Measurements from ENCODE around the gene ANTXR2.

ANTXR2 gene

DNA sequence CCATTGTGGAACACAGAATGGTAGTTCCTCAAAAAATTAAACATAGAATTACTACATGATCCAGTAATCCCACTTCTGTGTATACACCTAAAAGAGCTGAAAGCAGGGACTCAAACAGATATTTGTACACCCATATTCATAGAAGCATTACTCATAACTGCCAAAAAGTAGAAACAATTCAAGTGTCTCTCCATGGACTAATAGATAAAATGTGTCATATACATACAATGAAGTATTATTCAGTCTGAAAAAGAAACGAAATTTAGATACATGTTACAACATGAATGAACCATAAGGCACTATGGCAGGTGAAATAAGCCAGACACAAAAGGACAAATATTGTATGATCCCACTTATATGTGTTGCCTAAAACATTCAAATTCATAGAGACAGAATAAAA, 145.1 kb downstream of the ANTXR2 start:
- Histone ChIP-seq H3K36me3 (ENCODE audit: control insufficient read depth in 1 of 2, insufficient read depth in 2 of 2, low read length in 2 of 2) (no peaks in the 10 kb centered on the region), H3K27ac (ENCODE audit: low read depth, low read length) (no peak overlapping the region), H4K91ac (ENCODE audit: low read depth, low read length) (no peak overlapping the region), H4K8ac (ENCODE audit: low read depth, low read length) (no peak overlapping the region), H2BK12ac (ENCODE audit: low read length) (no peak overlapping the region), H3K14ac (ENCODE audit: low read length) (no peak overlapping the region), H3K4ac (ENCODE audit: low read depth, low read length) (no peak overlapping the region), H3K9ac (ENCODE audit: low read length) (no peak overlapping the region), H3K18ac (ENCODE audit: low read length) (no peak overlapping the region), H3K27me3 (ENCODE audit: insufficient read depth, low read length) (no peaks in the 10 kb centered on the region), H3K9me3 (ENCODE audit: insufficient read depth, low read depth, low read length) (no peaks in the 10 kb centered on the region), H3K4me1 (ENCODE audit: control insufficient read depth in 1 of 2, insufficient read depth in 2 of 2, low read length in 2 of 2) (no peaks in the 10 kb centered on the region), H2AK5ac (ENCODE audit: low read length) (no peak overlapping the region), H3K4me2 (ENCODE audit: low read length) (no peak overlapping the region), H3K79me1 (ENCODE audit: low read length) (no peaks in the 10 kb centered on the region), H3K4me3 (ENCODE audit: low read depth, low read length) (no peak overlapping the region), H3K79me2 (ENCODE audit: control insufficient read depth, insufficient read depth, low read length, poor library complexity) (no peaks in the 10 kb centered on the region), H2AFZ (ENCODE audit: insufficient read depth, low read length, poor library complexity) (no peak overlapping the region), H2BK5ac (ENCODE audit: low read depth, low read length, poor library complexity) (no peak overlapping the region), H4K12ac (ENCODE audit: low read depth, low read length) (no peak overlapping the region), H2BK120ac (ENCODE audit: insufficient read depth, low read length, poor library complexity) (no peak overlapping the region), H3K23ac (ENCODE audit: low read length) (no peak overlapping the region)
- no CpG with 5 or more reads among the region's 1 CpG for whole genome bisulfite sequencing (ENCODE audit: extremely low coverage, insufficient coverage, insufficient read length)
- DNase-seq: no peak

DNA sequence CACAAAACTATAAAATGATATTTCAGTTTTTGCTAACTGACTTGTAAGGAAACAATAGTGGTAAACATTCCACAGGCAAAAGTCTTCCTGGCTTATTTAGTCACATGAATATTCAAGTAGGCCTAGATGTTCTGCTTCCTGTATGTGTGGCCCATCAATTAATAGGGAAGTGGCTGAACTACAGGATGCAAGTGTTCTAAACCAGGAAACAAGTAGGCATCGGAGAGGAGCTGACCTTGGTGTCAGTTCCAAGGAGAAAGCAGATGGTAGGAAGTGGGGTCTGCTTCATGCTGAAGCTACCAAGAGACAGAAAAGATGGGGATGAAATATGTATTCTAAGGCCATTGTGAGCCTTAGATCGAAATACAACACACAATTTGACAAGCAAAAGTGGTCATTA, 149.7 kb downstream of the ANTXR2 start:
- no peak overlapping the region for H3K4me2 ChIP-seq (ENCODE audit: low read length)
- H3K4ac ChIP-seq (ENCODE audit: low read depth, low read length): no peak overlapping the region
- H3K4me3 ChIP-seq (ENCODE audit: low read depth, low read length): no peak overlapping the region
- no peaks in the 10 kb centered on the region for H3K79me2 ChIP-seq (ENCODE audit: control insufficient read depth, insufficient read depth, low read length, poor library complexity)
- no peak overlapping the region for H3K18ac ChIP-seq (ENCODE audit: low read length)
- no peak overlapping the region for H3K14ac ChIP-seq (ENCODE audit: low read length)
- no peak overlapping the region for H2BK120ac ChIP-seq (ENCODE audit: insufficient read depth, low read length, poor library complexity)
- H3K23ac ChIP-seq (ENCODE audit: low read length): no peak overlapping the region
- no peak overlapping the region for H4K91ac ChIP-seq (ENCODE audit: low read depth, low read length)
- H3K9ac ChIP-seq (ENCODE audit: low read length): no peak overlapping the region
- DNase-seq: no peak
- H2AK5ac ChIP-seq (ENCODE audit: low read length): no peak overlapping the region
- no CpG with 5 or more reads among the region's 2 CpGs for WGBS (ENCODE audit: extremely low coverage, insufficient coverage, insufficient read length)
- no peak overlapping the region for H2AFZ ChIP-seq (ENCODE audit: insufficient read depth, low read length, poor library complexity)
- no peak overlapping the region for H4K12ac ChIP-seq (ENCODE audit: low read depth, low read length)
- H2BK12ac ChIP-seq (ENCODE audit: low read length): no peak overlapping the region
- H3K9me3 ChIP-seq (ENCODE audit: insufficient read depth, low read depth, low read length): no peaks in the 10 kb centered on the region
- H3K4me1 ChIP-seq (ENCODE audit: control insufficient read depth in 1 of 2, insufficient read depth in 2 of 2, low read length in 2 of 2): no peaks in the 10 kb centered on the region
- no peaks in the 10 kb centered on the region for H3K79me1 ChIP-seq (ENCODE audit: low read length)
- no peak overlapping the region for H3K27ac ChIP-seq (ENCODE audit: low read depth, low read length)
- no peak overlapping the region for H4K8ac ChIP-seq (ENCODE audit: low read depth, low read length)
- H2BK5ac ChIP-seq (ENCODE audit: low read depth, low read length, poor library complexity): no peak overlapping the region
- H3K36me3 ChIP-seq (ENCODE audit: control insufficient read depth in 1 of 2, insufficient read depth in 2 of 2, low read length in 2 of 2): no peaks in the 10 kb centered on the region
- H3K27me3 ChIP-seq (ENCODE audit: insufficient read depth, low read length): no peaks in the 10 kb centered on the region

DNA sequence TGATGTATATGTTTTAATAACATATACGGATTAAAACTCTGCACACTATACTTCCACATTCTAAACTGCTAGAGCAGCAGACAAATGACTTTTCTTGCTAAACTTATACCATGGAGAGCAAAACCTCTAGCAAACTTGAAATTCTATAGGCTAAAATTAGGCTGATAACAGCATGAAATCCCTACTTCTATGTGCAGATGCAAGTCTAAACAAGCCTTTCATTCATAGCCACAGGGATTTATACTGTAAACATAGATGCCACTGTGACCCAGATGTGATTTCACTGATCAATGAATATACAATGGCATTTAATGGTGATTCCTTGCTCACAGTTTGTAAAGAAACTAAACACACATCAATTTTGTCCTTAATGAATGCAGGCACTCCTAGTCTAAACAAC, 151.0 kb downstream of the ANTXR2 start:
- Histone ChIP-seq H3K4me1 (ENCODE audit: control insufficient read depth in 1 of 2, insufficient read depth in 2 of 2, low read length in 2 of 2) (no peaks in the 10 kb centered on the region), H4K91ac (ENCODE audit: low read depth, low read length) (no peak overlapping the region), H3K27ac (ENCODE audit: low read depth, low read length) (no peak overlapping the region), H3K23ac (ENCODE audit: low read length) (no peak overlapping the region), H3K27me3 (ENCODE audit: insufficient read depth, low read length) (no peaks in the 10 kb centered on the region), H3K9ac (ENCODE audit: low read length) (no peak overlapping the region), H3K4me3 (ENCODE audit: low read depth, low read length) (no peak overlapping the region), H3K18ac (ENCODE audit: low read length) (no peak overlapping the region), H3K4me2 (ENCODE audit: low read length) (no peak overlapping the region), H3K9me3 (ENCODE audit: insufficient read depth, low read depth, low read length) (no peaks in the 10 kb centered on the region), H3K14ac (ENCODE audit: low read length) (no peak overlapping the region), H3K4ac (ENCODE audit: low read depth, low read length) (no peak overlapping the region), H2BK5ac (ENCODE audit: low read depth, low read length, poor library complexity) (no peak overlapping the region), H3K36me3 (ENCODE audit: control insufficient read depth in 1 of 2, insufficient read depth in 2 of 2, low read length in 2 of 2) (no peaks in the 10 kb centered on the region), H2AFZ (ENCODE audit: insufficient read depth, low read length, poor library complexity) (no peak overlapping the region), H3K79me2 (ENCODE audit: control insufficient read depth, insufficient read depth, low read length, poor library complexity) (no peaks in the 10 kb centered on the region), H4K12ac (ENCODE audit: low read depth, low read length) (no peak overlapping the region), H4K8ac (ENCODE audit: low read depth, low read length) (no peak overlapping the region), H2AK5ac (ENCODE audit: low read length) (no peak overlapping the region), H2BK120ac (ENCODE audit: insufficient read depth, low read length, poor library complexity) (no peak overlapping the region), H2BK12ac (ENCODE audit: low read length) (no peak overlapping the region), H3K79me1 (ENCODE audit: low read length) (no peaks in the 10 kb centered on the region)
- no peak for DNase-seq
- WGBS (ENCODE audit: extremely low coverage, insufficient coverage, insufficient read length): no CpG with 5 or more reads among the region's 1 CpG

DNA sequence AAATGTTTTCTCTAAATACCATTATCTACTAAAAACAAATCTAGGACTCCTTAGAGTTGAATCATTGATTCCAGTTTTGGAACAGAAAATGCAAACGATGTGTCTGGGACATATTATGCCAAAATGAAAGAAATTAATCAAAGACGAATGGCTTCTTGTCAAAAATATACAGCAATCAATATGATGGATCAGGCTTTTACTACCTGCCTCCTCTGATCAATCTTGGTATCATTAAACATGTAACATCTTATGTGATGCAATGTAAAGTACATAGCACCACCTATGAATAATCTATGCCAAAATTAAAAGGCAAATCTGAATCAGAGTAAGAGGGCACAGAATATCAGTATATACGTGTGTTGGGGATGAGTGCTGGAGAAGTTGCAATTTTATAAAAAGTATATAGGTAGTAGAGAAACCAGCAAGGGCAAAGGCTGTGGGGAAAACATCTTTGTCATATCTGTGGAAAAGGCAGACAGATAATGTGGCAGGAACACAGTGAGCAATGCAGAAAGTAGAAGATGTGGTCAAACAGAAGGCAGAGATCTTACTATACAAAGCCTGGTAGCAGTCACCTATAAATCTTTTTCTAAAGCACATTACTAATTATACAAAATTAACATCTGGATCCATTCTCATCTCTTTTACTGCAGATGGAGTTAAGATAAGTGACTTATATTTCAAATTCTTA, 152.7 kb downstream of the ANTXR2 start:
- H4K8ac ChIP-seq (ENCODE audit: low read depth, low read length): no peak overlapping the region
- H4K12ac ChIP-seq (ENCODE audit: low read depth, low read length): no peak overlapping the region
- H2AFZ ChIP-seq (ENCODE audit: insufficient read depth, low read length, poor library complexity): no peak overlapping the region
- no peak overlapping the region for H2BK12ac ChIP-seq (ENCODE audit: low read length)
- H3K27ac ChIP-seq (ENCODE audit: low read depth, low read length): no peak overlapping the region
- no peak overlapping the region for H3K9ac ChIP-seq (ENCODE audit: low read length)
- H3K4me2 ChIP-seq (ENCODE audit: low read length): no peak overlapping the region
- no peak overlapping the region for H3K14ac ChIP-seq (ENCODE audit: low read length)
- no peaks in the 10 kb centered on the region for H3K4me1 ChIP-seq (ENCODE audit: control insufficient read depth in 1 of 2, insufficient read depth in 2 of 2, low read length in 2 of 2)
- no peak overlapping the region for H4K91ac ChIP-seq (ENCODE audit: low read depth, low read length)
- H2AK5ac ChIP-seq (ENCODE audit: low read length): no peak overlapping the region
- WGBS (ENCODE audit: extremely low coverage, insufficient coverage, insufficient read length): no CpG with 5 or more reads among the region's 3 CpGs
- H2BK120ac ChIP-seq (ENCODE audit: insufficient read depth, low read length, poor library complexity): no peak overlapping the region
- no peaks in the 10 kb centered on the region for H3K27me3 ChIP-seq (ENCODE audit: insufficient read depth, low read length)
- no peak overlapping the region for H3K4me3 ChIP-seq (ENCODE audit: low read depth, low read length)
- no peak overlapping the region for H2BK5ac ChIP-seq (ENCODE audit: low read depth, low read length, poor library complexity)
- no peak overlapping the region for H3K23ac ChIP-seq (ENCODE audit: low read length)
- H3K9me3 ChIP-seq (ENCODE audit: insufficient read depth, low read depth, low read length): no peaks in the 10 kb centered on the region
- no peaks in the 10 kb centered on the region for H3K79me2 ChIP-seq (ENCODE audit: control insufficient read depth, insufficient read depth, low read length, poor library complexity)
- no peaks in the 10 kb centered on the region for H3K79me1 ChIP-seq (ENCODE audit: low read length)
- no peaks in the 10 kb centered on the region for H3K36me3 ChIP-seq (ENCODE audit: control insufficient read depth in 1 of 2, insufficient read depth in 2 of 2, low read length in 2 of 2)
- no peak for DNase-seq
- no peak overlapping the region for H3K18ac ChIP-seq (ENCODE audit: low read length)
- H3K4ac ChIP-seq (ENCODE audit: low read depth, low read length): no peak overlapping the region
